GM12878 (cell line): ENCODE data around the gene RNASEH2A. TPM values are rescaled to one million over a fixed set of nuclear protein-coding genes. Genes with fewer than 3 reads are reported as not detected.

Experiments
- BHLHE40 ChIP-seq, 2 experiments: fragments of 450-650 bp in 1 of 2; IDR thresholded peaks; 2 replicates each; pipeline ENCODE4 v1.6.1; 2011 to 2017; ENCODE audit warnings: low read depth in 2 of 2, borderline replicate concordance in 1 of 2, improper control_type of control experiment in 1 of 2, low read length in 1 of 2, mild to moderate bottlenecking in 1 of 2
- DPF2 ChIP-seq: fragments of 450-650 bp; IDR thresholded peaks from 2 replicates; pipeline ENCODE4 v1.6.1; 2017; ENCODE audit warnings: mild to moderate bottlenecking
- GATAD2B ChIP-seq: fragments of 450-650 bp; conservative IDR thresholded peaks from 2 replicates; pipeline ENCODE4 v1.6.1; 2017; ENCODE audit warnings: low read depth, mild to moderate bottlenecking, moderate library complexity
- NBN ChIP-seq: fragments of 450-650 bp; IDR thresholded peaks from 2 replicates; pipeline ENCODE4 v1.6.1; 2016
- polyA plus RNA-seq, 11 experiments: library from polyadenylated mRNA; depleted of rRNA in 4 of 11; unstranded in 6 of 11; stranded (reverse) in 5 of 11; fragments of >200 nt; fragmentation: Nextera tagmentation in 4 of 11; fragmentation: Illumina TruSeq in 1 of 11; extraction: Ambion mirVana in 4 of 11; extraction: Trizol in 1 of 11; gene quantifications; 1 replicate in 1 of 11; 2 replicates in 10 of 11; pipeline versions ENCODE4 v1.2.1 to v1.2.3, GENCODE V29; 2011 to 2016; ENCODE audit warnings: inconsistent platforms in 2 of 11, missing spikeins in 2 of 11, low read depth in 1 of 11
- total RNA-seq, 4 experiments: library from RNA; depleted of rRNA in 3 of 4; stranded (reverse); fragments of >200 nt in 3 of 4; fragmentation: Illumina TruSeq in 1 of 4; extraction: Trizol in 1 of 4; gene quantifications; 2 replicates each; pipeline versions ENCODE4 v1.2.1 to v1.2.3, GENCODE V29; 2013 to 2021
- TF ChIP-seq, protein P1 (sequence below): IDR thresholded peaks from 2 replicates; pipeline ENCODE4 v1.6.1; 2012; ENCODE audit warnings: low read depth, low read length, improper control_type of control experiment
- TF ChIP-seq, protein P2 (sequence below): fragments of 450-650 bp; IDR thresholded peaks from 2 replicates; pipeline ENCODE4 v1.6.1; 2017; ENCODE audit warnings: low read depth, mild to moderate bottlenecking, moderate library complexity
- TF ChIP-seq, protein P3 (sequence below): fragments of 450-650 bp; IDR thresholded peaks from 2 replicates; pipeline ENCODE4 v1.6.1; 2016; ENCODE audit warnings: mild to moderate bottlenecking

Gene RNASEH2A
- total and polyA plus RNA-seq, 10 of the 15 experiments (the other 5 are each of a cell fraction or from before 2014, with no cell fraction given), result 17.4 to 103 (median 40.4) TPM

DNA sequence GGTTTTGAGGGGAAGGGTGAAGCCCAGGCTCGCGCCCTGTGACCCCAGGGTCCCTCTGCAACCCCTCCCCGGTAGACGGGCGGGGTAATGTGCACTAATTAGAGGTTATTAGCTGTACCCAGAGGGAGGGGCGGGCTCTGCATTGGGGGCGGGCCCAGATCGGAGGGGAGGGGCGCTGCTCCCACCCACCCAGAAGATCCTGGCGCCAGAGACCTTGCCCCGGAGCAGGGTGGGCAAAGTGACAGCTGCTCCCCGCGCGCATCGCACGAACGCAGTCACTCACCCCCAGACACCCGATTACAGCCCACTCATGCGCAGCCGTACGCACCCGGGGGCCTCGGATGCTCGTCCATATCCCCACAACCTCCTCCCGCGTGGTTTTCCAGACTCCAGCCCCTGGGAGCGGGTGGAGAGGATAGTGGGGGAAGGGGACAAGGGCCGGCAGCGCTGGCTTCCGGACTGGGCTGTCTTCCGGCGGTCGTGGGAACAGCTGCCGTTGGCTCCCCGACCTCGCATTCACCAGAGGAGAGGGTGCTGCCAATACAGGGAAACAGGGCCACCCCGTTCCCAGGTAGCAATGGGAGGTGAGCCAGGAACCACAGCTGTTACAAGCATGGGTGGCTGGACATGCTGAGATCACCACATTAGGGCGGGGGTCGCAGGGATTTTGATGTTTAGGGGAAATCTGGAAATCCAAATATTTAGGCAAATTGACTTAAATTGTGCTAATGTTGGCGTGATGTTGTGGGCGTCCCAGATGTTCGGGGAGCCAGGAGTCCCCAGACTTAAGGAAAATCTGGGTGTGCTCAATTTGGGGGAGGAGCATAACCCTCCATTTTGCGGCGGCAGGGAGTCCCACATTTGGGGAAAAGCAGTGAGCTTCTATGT is 28.1 kb upstream of the RNASEH2A start (continued):
- TF ChIP-seq GATAD2B (peak; percentile 78), BHLHE40 (IDR thresholded peaks at IDR 0.05; ENCODE audit: borderline replicate concordance in 1 of 2, low read depth in 2 of 2, low read length in 1 of 2) (0 out of 4 replicates have a peak, but pooled peaks of 1 of the 2 experiments have one; percentile 38), DPF2 (0 out of 2 replicates have a peak, but pooled peaks have one; percentile 40), NBN (peak; percentile 44; the same call in 1 of the 2 replicates)
- TF ChIP-seq, protein P1, sequence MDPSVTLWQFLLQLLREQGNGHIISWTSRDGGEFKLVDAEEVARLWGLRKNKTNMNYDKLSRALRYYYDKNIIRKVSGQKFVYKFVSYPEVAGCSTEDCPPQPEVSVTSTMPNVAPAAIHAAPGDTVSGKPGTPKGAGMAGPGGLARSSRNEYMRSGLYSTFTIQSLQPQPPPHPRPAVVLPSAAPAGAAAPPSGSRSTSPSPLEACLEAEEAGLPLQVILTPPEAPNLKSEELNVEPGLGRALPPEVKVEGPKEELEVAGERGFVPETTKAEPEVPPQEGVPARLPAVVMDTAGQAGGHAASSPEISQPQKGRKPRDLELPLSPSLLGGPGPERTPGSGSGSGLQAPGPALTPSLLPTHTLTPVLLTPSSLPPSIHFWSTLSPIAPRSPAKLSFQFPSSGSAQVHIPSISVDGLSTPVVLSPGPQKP, result peak; percentile 64; the same call in 1 of the 2 replicates
- TF ChIP-seq, protein P2, sequence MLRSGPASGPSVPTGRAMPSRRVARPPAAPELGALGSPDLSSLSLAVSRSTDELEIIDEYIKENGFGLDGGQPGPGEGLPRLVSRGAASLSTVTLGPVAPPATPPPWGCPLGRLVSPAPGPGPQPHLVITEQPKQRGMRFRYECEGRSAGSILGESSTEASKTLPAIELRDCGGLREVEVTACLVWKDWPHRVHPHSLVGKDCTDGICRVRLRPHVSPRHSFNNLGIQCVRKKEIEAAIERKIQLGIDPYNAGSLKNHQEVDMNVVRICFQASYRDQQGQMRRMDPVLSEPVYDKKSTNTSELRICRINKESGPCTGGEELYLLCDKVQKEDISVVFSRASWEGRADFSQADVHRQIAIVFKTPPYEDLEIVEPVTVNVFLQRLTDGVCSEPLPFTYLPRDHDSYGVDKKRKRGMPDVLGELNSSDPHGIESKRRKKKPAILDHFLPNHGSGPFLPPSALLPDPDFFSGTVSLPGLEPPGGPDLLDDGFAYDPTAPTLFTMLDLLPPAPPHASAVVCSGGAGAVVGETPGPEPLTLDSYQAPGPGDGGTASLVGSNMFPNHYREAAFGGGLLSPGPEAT, result peak; percentile 37; the same call in 1 of the 2 replicates
- TF ChIP-seq, protein P3, sequence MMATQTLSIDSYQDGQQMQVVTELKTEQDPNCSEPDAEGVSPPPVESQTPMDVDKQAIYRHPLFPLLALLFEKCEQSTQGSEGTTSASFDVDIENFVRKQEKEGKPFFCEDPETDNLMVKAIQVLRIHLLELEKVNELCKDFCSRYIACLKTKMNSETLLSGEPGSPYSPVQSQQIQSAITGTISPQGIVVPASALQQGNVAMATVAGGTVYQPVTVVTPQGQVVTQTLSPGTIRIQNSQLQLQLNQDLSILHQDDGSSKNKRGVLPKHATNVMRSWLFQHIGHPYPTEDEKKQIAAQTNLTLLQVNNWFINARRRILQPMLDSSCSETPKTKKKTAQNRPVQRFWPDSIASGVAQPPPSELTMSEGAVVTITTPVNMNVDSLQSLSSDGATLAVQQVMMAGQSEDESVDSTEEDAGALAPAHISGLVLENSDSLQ, result peak; percentile 75
